HG02884 (cell line): Measurements from ENCODE around the gene TMEM82.

Experiments used
- ATAC-seq: cut with Tn5 transposase; IDR thresholded peaks from one replicate; pipeline ENCODE4 v1.9.1; 2021; ENCODE audit warnings: mild to moderate bottlenecking, moderate library complexity; ENCODE audit not compliant: unreplicated experiment

TMEM82 gene

DNA sequence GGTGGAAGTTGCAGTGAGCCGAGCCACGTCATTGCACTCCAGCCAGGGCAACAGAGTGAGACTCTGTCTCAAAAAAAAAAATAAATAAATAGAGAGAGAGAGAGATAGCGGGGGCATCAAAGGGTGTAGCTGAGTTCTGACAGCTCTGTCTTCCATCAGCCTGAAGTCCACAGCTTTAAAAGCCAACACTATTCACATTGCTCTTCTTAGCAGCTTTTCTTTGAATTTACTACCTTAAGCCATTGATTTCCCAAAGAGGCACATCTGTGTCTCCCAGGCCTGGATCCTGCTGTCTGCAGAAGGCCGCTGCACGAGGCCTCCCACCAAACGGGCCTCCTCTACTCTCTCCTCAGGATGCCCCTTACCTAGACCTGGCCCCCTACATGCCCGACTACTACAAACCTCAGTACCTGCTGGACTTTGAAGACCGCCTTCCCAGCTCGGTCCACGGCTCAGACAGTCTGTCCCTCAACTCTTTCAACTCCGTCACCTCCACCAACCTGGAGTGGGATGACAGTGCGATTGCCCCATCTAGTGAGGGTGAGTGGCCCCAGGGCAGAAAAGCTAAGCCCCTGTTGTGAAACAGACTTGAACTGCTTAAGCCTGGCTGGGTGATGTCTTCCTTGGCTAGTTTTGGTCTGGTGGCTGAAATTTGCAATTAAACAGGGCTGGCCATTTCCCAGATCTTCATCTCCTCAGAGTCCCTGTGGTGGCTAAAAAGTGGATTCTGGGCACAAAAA is 22.7 kb upstream of the TMEM82 start:
- ATAC-seq, result no peak

DNA sequence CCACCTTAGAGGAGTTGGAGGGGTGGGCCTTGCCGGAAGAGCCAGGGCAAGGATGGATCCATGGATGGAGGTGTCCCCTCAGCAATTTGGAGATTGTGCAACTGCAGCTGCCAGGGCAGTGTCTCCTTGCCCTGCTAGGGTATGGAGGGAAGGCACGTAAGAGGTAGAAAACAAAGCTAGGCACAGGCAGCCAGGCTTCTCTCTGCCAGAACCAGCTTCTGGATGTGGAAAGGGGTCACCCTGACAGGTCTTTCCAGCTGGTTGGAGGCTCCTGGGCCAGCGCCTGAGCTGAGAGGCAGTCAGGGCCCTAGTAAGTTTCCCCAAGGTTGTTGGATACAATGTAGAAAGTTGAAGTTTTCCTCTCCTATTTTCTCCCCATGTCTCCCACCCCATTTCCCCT is 21.4 kb upstream of the TMEM82 start:
- no peak for ATAC-seq

DNA sequence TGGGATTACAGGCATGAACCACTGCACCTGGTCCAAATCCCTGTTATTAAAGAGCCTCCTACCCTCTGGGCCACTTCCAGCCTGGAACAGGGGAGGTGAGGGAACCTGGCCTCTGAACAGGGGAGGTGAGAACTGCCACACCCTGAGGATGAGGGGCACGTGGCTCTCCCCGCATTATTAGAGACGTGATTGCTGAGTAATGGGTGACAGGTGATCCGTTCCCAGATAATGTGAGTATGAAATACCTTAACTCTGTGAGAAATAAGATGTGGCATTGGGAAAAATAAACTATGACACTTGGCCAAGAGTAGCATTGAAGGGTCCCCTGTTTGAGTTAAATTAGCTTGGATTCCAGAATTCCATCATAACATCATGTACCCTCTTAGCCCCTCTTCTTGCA is 19.9 kb upstream of the TMEM82 start:
- no peak for ATAC-seq

DNA sequence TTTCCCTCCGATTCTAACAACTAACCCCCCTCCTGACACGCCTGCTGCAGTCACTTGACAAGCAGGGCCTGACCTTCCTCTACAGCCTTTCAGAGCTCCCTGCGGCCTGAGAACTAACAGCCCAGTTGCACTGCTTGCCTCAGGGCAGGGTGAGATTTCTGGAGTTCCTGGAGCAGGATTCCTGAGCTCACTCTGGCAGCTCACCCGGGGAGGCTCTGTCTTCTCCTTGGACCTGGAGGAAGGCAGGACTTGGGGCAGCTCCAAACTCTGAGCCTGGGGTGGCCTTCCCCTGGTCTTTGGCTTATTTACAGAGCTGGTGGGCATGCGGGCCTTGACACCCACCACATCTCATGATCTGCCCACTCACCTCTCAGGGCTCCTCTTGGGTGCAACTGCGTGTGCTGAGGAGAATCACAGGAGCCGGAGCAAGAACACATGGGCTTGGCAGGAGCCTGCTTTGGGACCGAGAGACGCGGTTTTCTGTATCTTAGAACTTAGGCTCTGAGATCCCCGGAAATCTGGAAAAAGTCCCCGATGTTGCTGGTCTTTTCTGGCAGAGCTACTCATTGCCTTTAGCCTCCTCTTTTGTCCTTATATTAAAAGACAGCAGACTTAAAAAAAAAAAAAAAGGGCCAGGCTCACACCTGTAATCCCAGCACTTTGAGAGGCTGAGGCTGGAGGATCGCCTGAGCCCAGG is 19.3 kb upstream of the TMEM82 start:
- no peak for ATAC-seq

DNA sequence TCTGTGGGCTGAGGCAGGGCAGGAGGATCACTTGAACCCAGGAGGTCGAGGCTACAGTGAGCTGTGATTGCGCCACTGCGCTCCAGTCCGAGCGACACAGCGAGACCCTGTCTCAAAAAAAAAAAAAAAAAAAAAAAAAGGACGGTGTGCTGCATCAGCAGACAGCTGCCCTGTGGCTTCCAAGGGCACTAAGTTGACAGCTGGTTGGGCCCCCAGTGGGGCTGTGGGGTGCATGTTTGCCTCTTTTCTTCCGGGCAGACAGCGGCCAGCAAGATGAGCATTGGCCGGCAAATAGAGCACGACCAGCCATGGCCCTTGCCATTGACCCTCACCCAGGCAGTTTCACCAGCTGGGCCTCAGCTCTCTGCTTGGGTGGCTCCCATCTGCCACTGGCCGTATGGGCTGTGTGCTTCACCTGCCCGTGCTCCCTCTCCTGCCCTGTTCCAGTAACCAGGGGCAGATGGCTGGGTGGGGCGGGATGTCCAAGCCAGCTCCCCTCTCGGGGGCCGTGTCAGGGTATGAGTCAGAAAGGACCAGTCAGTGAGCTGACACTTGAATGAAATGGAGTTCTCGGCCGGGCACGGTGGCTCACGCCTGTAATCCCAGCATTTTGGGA is 18.6 kb upstream of the TMEM82 start:
- no peak for ATAC-seq

DNA sequence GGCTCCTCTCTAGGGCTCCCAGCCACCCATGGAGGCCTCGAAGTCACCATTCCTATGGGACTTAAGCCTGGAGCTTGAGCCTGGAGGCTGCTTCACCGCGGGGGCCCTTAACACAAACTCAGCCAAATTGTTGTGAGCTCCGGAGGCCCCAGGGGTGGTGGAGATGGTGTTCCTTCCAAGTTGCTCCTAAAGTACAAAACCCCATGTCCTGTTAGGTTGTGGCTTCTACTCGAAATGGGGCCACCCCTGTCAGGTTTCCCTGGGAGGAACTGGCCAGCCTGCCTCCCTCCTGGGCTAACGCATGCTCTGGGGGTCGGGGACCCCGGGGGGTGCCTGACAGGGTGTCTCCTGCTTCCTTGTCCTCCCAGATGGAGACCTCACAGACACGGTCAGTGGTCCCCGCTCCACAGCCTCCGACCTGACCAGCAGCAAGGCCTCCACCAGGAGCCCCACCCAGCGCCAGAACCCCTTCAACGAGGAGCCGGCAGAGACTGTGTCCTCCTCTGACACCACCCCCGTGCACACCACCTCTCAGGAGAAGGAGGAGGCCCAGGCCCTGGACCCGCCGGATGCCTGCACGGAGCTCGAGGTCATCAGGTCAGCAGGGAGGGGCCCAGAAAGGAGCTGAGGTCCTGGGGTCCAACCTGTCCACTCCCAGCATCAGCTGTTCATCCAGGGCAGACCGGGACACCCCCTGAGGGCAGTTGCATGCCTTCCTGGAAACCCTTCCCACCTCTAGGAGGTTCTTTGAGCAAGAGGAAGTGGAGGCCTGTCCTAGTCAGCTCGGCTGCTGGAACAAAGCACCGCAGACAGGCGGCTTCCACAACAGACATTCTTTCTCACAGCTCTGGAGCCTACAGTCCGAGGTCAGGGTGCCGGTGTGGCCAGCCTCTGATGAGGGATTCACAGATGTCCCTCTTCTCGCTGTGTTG is 17.1 kb upstream of the TMEM82 start:
- ATAC-seq, result no peak

DNA sequence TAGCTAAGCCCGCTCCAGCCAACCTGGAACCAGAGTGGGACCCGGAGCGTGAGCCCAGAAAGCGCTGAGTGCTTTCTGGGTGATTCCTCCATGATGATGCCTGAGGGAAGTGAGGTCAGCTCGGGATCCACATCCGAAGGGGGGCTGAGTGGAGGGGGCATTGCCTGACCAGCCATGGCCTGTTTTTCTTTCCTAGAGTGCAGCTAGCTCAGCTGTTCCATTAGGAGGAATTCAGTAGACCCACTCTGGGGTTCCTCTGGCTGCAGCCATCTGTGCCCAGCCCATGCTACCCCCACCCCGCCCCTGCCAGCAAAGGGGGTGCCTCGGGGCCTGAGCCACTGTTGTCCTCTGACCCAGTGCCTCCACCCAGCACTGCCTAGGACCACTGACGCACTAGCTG is 15.8 kb upstream of the TMEM82 start:
- no peak for ATAC-seq

DNA sequence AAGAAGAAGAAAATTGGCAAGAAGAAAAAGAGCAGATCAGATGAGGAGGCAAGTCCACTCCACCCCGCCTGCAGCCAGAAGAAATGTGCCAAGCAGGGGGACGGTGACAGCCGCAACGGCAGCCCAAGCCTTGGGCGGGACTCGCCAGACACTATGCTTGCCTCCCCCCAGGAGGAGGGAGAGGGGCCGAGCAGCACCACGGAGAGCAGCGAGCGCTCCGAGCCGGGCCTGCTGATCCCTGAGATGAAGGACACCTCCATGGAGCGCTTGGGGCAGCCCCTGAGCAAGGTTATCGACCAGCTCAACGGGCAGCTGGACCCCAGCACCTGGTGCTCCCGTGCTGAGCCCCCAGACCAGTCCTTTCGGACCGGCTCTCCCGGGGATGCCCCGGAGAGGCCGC is 15.3 kb upstream of the TMEM82 start:
- no peak for ATAC-seq

DNA sequence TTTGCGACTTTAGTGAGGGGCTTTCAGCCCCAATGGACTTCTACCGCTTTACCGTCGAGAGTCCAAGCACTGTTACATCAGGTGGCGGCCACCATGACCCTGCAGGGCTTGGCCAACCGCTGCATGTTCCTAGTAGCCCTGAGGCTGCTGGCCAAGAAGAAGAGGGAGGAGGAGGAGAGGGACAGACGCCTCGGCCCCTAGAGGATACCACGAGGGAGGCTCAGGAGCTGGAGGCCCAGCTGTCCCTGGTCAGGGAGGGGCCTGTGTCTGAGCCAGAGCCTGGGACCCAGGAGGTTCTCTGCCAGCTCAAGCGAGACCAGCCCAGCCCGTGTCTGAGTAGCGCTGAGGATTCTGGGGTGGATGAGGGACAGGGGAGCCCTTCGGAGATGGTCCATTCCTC is 14.9 kb upstream of the TMEM82 start:
- ATAC-seq, result no peak

DNA sequence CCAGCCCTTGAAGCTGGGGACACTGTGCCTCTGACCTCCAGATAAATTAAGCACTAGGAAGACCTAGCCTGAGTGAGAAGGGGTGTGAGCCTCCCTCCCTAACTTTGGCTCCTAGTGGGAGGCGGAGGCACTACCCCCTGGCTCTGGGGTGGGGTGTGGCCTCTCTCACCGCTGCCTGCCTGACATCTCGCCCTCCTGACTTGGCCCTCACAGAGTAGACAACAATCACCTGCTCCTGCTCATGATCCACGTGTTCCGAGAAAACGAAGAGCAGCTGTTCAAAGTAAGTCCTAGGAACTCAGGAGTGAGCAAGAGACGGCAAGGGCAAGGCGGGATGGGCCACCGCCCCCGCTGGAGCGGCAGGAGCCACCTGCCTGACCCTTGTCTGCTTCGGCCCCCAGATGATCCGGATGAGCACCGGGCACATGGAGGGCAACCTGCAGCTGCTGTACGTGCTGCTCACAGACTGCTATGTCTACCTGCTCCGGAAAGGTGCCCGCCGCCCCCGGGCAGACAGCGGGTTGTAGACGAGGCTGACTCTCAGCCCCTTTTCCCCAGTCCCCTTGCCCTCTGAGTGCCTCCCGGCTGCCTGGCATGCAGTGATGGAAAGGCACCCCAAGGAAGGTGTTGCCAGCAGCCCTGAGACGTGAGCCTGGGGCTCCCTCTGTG is 14.3 kb upstream of the TMEM82 start:
- no peak for ATAC-seq

DNA sequence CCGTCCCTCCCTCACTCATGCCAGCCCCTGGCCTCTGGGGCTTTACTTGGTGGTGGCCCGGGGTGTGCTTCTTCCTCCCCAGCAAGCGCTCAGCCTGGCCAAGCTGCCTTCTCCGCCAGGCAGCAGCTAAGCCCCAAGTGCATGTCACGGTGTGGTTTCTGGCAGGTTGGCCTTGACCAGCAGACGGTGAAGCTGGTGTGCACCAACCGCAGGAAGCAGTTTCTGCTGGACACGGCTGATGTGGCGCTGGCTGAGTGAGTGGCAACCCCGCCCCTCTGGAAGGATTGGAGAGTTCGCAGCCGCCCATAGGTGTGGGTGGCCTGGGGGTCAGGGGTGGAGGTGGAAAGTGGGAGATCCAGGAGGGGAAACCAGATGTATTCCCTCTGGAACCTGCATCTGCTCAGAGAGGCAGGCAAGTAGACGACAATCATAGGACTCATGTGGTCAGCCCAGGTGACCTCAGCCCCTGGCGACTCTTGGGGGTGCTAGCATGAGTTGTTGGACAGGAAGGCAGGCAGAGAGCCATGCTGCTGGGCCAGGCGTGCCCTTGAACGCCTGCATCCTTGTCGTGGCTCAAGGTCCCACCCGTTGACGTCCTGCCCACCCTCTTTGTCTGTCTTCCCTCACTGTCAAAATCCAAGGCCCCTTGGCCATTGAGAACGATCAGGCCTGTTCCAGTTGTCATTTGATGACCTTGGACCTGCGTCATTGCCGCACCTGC is 13.2 kb upstream of the TMEM82 start:
- ATAC-seq, result no peak

DNA sequence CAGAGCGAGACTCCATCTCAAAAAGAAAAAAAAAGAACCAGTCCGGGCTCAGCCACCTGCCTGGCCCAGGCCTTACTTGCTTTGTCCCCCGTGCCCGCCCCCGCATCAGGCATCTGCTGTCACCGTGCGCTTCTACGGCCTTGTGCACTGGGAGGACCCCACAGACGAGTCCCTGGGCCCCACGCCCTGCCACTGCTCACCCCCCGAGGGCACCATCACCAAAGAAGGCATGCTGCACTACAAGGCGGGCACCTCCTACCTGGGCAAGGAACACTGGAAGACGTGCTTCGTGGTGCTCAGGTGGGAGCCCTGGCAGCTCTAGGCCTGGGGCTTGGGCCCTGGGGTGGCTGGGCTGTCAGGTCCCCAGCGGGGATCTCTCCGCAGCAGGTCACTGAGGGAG is 11.9 kb upstream of the TMEM82 start:
- ATAC-seq, result no peak

DNA sequence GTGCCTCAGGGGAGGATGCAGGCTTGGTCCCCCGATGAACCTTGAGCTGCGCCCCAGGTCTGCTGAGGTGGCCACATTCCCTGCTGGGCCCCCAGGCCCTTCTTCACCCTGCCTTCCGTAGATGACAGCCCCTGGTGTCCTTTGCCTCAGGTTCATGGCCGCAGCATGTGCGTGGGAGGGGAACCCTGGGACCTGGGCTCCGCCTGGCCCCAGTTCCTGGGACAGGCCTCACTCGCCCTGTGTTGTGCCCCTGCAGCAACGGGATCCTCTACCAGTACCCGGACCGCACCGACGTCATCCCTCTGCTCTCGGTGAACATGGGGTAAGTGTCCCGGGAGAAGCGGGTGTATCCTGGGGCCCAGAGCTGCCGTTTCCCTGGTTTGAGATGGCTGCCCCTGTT is 11.4 kb upstream of the TMEM82 start:
- ATAC-seq, result no peak

DNA sequence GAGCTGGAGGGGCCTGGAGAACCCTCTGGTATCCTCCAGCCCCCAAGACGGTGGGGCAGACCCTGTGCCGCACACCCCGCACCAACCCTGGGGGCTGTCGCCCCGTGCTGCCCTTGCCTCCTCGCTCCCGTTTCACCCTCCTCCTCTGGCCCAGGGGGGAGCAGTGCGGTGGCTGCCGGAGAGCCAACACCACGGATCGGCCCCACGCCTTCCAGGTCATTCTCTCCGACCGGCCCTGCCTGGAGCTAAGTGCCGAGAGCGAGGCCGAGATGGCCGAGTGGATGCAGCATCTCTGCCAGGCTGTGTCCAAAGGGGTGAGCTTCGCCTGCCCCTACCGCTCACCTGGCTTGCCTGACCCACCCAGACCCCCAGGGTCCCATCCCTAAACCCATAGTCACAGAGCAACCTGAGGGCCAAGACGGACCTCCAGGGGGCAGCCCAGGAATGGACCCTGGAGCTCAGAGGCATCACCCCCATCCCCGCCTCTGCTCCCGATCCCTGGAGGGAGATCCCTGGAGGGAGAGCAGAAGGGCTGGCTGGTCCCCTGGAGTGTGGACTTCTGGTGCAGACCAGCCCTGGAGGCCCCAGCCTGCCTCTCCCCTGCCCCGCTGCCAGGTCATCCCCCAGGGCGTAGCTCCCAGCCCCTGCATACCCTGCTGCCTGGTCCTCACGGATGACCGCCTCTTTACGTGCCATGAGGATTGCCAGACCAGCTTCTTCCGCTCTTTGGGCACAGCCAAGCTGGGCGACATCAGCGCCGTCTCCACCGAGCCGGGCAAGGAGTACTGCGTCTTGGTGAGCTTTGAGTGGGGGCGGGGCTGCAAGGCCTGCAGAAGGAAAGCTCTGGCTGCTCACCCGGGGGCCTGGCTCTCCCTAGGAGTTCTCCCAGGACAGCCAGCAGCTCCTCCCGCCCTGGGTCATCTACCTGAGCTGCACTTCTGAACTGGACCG is 10.3 kb upstream of the TMEM82 start:
- no peak for ATAC-seq

DNA sequence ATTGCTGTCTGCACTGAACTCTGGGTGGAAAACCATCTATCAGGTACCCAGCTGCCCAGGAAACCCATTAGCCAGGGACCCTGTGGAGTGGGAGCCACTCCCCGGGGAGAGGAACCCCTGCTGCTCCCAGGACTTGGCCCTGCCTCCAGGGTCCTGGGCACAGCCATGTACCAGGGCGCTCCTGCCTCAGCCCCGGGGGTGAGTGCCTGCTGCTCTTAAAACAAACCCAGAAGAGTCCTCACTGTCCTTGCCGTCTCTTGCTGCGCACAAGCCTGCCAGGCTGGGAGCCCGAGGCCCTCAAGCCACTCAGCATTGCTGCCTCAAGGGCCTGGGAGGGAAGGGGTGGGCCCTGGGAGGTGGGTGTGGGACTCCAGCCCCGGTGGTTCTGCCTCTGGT is 9.6 kb upstream of the TMEM82 start:
- ATAC-seq, result no peak

DNA sequence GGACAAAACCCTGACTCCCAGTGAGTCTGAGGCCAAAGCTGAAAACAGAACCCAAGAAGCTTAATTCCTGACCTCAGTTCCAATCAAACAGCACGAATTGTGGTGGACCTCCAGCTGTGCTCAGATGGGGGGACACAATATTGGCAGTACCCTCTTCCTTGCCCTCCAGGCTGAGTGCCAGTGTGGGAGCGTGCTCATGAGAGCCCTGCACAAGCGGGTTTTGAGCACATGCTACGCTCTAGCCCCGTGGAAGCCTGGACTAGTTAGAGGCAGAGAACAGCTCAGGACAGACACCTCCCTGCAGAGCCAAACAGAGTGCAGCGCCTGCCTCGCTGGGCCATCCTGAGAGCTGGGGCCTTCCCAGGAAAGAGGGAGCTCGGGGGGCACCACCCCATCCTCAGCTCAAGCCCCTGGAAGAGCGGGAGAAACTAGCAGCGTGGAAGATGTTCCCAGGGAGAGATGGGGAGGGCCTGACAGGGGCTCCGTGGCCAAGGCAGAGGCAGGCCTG is 9.0 kb upstream of the TMEM82 start:
- ATAC-seq, result no peak

DNA sequence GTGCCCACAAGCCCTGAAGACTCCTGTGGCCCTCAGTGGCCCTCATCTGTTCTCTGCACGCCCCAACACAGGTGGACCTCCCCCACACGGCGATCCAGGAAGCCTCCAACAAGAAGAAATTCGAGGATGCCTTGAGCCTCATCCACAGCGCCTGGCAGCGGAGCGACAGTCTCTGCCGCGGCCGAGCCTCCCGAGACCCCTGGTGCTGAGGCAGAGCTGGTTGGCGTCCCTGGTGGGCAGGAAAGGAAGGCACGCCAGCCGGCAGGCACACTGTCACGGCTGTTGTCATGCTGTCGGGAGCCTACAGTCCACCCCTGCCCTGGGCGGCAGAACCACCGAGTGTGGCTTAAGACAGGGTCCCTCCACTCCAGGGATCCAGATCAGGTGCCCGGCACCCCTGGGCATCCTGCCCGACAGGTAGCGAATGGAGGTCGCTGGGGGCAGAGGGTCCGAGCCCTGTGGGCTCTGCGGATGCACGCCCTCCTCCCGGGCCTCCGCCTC is 8.5 kb upstream of the TMEM82 start:
- no peak for ATAC-seq

DNA sequence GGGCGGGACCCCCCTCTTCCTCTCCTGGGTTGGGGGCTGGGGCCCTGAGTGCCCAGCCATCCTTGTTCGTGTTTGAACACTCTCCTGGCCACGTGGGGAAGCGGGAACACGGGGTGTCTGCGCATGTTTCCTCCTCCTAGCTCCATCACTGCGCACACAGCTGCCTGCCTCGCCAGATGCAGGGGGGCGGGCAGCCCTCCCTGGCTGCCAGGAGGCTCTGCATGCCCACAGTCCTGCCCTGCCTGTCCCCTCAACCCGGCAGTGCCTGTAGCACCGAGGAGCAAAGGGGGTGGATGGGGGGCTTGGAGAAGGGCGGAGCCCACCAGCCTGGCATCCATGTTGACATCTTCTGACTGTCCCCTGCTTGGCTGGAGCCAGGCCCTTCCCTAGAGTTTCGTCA is 8.0 kb upstream of the TMEM82 start:
- ATAC-seq, result no peak

DNA sequence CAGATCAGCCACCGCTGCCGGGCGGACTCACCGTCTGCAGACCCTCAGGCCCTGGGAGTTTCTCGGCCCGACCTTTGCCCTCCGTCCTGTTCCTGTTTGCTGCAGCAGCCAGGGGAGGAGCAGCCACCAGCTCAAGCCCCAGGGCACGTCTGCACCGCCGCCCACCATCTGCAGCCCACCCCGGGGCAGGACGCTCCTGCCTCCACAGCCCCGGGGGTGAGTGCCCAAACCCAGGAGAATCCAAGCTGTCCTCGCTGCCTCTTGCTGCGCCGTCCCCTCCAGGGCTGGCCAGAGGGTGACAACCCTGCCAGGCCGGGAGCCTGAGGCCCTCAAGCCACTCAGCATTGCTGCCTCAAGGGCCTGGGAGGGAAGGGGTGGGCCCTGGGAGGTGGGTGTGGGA is 7.4 kb upstream of the TMEM82 start:
- ATAC-seq, result no peak
